HepG2 (cell line): Measurements from ENCODE around the gene MIOS. TPM values are rescaled to one million over a fixed set of nuclear protein-coding genes. Genes with fewer than 3 reads are reported as not detected.

Experiments used
- EZH2 ChIP-seq: conservative IDR thresholded peaks from 2 replicates; pipeline ENCODE4 v1.6.1; 2012; ENCODE audit warnings: mild to moderate bottlenecking, low read depth, low read length, moderate library complexity
- FOXJ3 ChIP-seq: sonication (generic); formaldehyde crosslinking; IDR thresholded peaks from 2 replicates; pipeline ENCODE4 v1.4.0; 2020; ENCODE audit warnings: missing genetic modification reagents, mild to moderate bottlenecking, borderline replicate concordance
- GMEB2 ChIP-seq: IDR thresholded peaks from 2 replicates; pipeline ENCODE4 v1.6.1; 2016; ENCODE audit warnings: missing biosample characterization, missing genetic modification reagents, low read depth
- HOMEZ ChIP-seq: IDR thresholded peaks from 2 replicates; pipeline ENCODE4 v1.6.1; 2016; ENCODE audit warnings: low read depth
- IRF2 ChIP-seq: IDR thresholded peaks from 2 replicates; pipeline ENCODE4 v1.6.1; 2018; ENCODE audit warnings: missing genetic modification reagents, missing compliant biosample characterization
- MATR3 ChIP-seq: sonication (generic); formaldehyde crosslinking; IDR thresholded peaks from 2 replicates; pipeline ENCODE4 v1.4.0; 2020; ENCODE audit warnings: missing genetic modification reagents
- PHF8 ChIP-seq: sonication (generic); formaldehyde crosslinking; IDR thresholded peaks from 2 replicates; pipeline ENCODE4 v1.5.0; 2020; ENCODE audit warnings: missing genetic modification reagents
- SALL2 ChIP-seq: sonication (generic); formaldehyde crosslinking; IDR thresholded peaks from 2 replicates; pipeline ENCODE4 v1.8.1; 2023; ENCODE audit warnings: mild to moderate bottlenecking, missing genetic modification reagents, inconsistent platforms
- SMAD3 ChIP-seq: sonication (generic); formaldehyde crosslinking; IDR thresholded peaks from 2 replicates; pipeline ENCODE4 v1.4.0; 2020; ENCODE audit warnings: missing genetic modification reagents
- SP1 ChIP-seq, 2 experiments: fragments of 450-650 bp in 1 of 2; sonication (generic) in 1 of 2; formaldehyde crosslinking in 1 of 2; IDR thresholded peaks; 2 replicates each; pipeline versions ENCODE4 v1.4.0 to v1.6.1; 2016 to 2020; ENCODE audit warnings: missing genetic modification reagents in 1 of 2
- SPEN ChIP-seq: sonication (generic); formaldehyde crosslinking; IDR thresholded peaks from 2 replicates; pipeline ENCODE4 v1.5.1; 2020; ENCODE audit warnings: low read depth, mild to moderate bottlenecking, missing genetic modification reagents
- TERF1 ChIP-seq: sonication (generic); formaldehyde crosslinking; IDR thresholded peaks from 2 replicates; pipeline ENCODE4 v1.8.0; 2022; ENCODE audit warnings: mild to moderate bottlenecking, missing genetic modification reagents, moderate library complexity
- TMF1 ChIP-seq: sonication (generic); formaldehyde crosslinking; IDR thresholded peaks from 2 replicates; pipeline ENCODE4 v1.8.1; 2022; ENCODE audit warnings: low read depth, missing genetic modification reagents
- TSC22D2 ChIP-seq: sonication (generic); formaldehyde crosslinking; IDR thresholded peaks from 2 replicates; pipeline ENCODE4 v1.5.1; 2020; ENCODE audit warnings: missing genetic modification reagents, mild to moderate bottlenecking, borderline replicate concordance
- XRCC5 ChIP-seq: fragments of 200-400 bp; formaldehyde crosslinking; optimal IDR thresholded peaks from 2 replicates; pipeline ENCODE3; 2017; ENCODE audit warnings: mild to moderate bottlenecking, low read length
- ZBTB46 ChIP-seq: sonication (generic); formaldehyde crosslinking; IDR thresholded peaks from 2 replicates; pipeline ENCODE4 v1.4.0; 2020; ENCODE audit warnings: mild to moderate bottlenecking, missing genetic modification reagents, borderline replicate concordance
- ZNF724P ChIP-seq: sonication (generic); formaldehyde crosslinking; IDR thresholded peaks from 2 replicates; pipeline ENCODE4 v1.8.0; 2022; ENCODE audit warnings: missing genetic modification reagents, borderline replicate concordance
- polyA plus RNA-seq, 8 experiments: library from polyadenylated mRNA; depleted of rRNA in 3 of 8; stranded (reverse) in 7 of 8; unstranded in 1 of 8; fragments of >200 nt; fragmentation: Illumina TruSeq in 4 of 8; extraction: Trizol in 4 of 8; gene quantifications; 2 replicates each; pipeline versions ENCODE4 v1.2.1 to v1.2.3, GENCODE V29; 2011 to 2016; ENCODE audit warnings: low read depth in 4 of 8, missing spikeins in 1 of 8, mixed read lengths in 1 of 8; ENCODE audit not compliant: insufficient read depth in 1 of 8
- total RNA-seq, 5 experiments: library from RNA; depleted of rRNA; stranded (reverse); fragments of >200 nt; fragmentation: Illumina TruSeq; extraction: Trizol; gene quantifications; 2 replicates each; pipeline ENCODE4 v1.2.3, GENCODE V29; 2016; ENCODE audit warnings: low read depth in 1 of 5
- TF ChIP-seq, protein P1 (sequence below): fragments of 450-650 bp; IDR thresholded peaks from 2 replicates; pipeline ENCODE4 v1.6.1; 2017
- TF ChIP-seq, protein P2 (sequence below): sonication (generic); formaldehyde crosslinking; conservative IDR thresholded peaks from 2 replicates; pipeline ENCODE4 v1.4.0; 2020; ENCODE audit warnings: missing genetic modification reagents

MIOS gene
- total and polyA plus RNA-seq, 2 of the 13 experiments (the other 11 are each of a cell fraction or from before 2014, with no cell fraction given), result 15.2 to 33.5 TPM

GRCh38 chr7:7640221-7641128 is 73.8 kb downstream of the MIOS start, which contains the start of gene UMAD1 (continued):
- TF ChIP-seq, protein P1, sequence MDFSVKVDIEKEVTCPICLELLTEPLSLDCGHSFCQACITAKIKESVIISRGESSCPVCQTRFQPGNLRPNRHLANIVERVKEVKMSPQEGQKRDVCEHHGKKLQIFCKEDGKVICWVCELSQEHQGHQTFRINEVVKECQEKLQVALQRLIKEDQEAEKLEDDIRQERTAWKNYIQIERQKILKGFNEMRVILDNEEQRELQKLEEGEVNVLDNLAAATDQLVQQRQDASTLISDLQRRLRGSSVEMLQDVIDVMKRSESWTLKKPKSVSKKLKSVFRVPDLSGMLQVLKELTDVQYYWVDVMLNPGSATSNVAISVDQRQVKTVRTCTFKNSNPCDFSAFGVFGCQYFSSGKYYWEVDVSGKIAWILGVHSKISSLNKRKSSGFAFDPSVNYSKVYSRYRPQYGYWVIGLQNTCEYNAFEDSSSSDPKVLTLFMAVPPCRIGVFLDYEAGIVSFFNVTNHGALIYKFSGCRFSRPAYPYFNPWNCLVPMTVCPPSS, result no peak
- TF ChIP-seq SPEN, result peak; percentile 68; the same call in 1 of the 2 replicates
- TF ChIP-seq MATR3 (CRISPR knock-in tag), result no peak
- no peak; the same call in 1 of the 2 replicates for TF ChIP-seq FOXJ3 (CRISPR knock-in tag)
- TF ChIP-seq PHF8 (CRISPR knock-in tag), result peak; percentile 77
- TF ChIP-seq, protein P2, sequence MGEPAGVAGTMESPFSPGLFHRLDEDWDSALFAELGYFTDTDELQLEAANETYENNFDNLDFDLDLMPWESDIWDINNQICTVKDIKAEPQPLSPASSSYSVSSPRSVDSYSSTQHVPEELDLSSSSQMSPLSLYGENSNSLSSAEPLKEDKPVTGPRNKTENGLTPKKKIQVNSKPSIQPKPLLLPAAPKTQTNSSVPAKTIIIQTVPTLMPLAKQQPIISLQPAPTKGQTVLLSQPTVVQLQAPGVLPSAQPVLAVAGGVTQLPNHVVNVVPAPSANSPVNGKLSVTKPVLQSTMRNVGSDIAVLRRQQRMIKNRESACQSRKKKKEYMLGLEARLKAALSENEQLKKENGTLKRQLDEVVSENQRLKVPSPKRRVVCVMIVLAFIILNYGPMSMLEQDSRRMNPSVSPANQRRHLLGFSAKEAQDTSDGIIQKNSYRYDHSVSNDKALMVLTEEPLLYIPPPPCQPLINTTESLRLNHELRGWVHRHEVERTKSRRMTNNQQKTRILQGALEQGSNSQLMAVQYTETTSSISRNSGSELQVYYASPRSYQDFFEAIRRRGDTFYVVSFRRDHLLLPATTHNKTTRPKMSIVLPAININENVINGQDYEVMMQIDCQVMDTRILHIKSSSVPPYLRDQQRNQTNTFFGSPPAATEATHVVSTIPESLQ (CRISPR knock-in tag), result no peak
- peak; percentile 37; the same call in 1 of the 2 replicates for TF ChIP-seq IRF2
- no peak for TF ChIP-seq TSC22D2 (CRISPR knock-in tag)
- TF ChIP-seq HOMEZ (CRISPR knock-in tag), result peak; percentile 86; the same call in 1 of the 2 replicates
- TF ChIP-seq ZNF724P, result 0 out of 2 replicates have a peak, but pooled peaks have one; percentile 77
- peak; percentile 72 for TF ChIP-seq TMF1 (CRISPR knock-in tag)
- TF ChIP-seq GMEB2 (CRISPR knock-in tag), result peak; percentile 56
- no peak for TF ChIP-seq SMAD3 (CRISPR knock-in tag)
- TF ChIP-seq SALL2 (CRISPR knock-in tag), result peak; percentile 52; the same call in 1 of the 2 replicates
- TF ChIP-seq EZH2, result no peak
- peak; percentile 64 for TF ChIP-seq XRCC5
- TF ChIP-seq ZBTB46, result no peak
- no peak for TF ChIP-seq TERF1 (CRISPR knock-in tag)
- TF ChIP-seq SP1 (IDR thresholded peaks at IDR 0.05), result no peak
- no peak for TF ChIP-seq SP1 (CRISPR knock-in tag; IDR thresholded peaks at IDR 0.05)
